ENCODE data around the gene BRME1.

Gene BRME1

DNA sequence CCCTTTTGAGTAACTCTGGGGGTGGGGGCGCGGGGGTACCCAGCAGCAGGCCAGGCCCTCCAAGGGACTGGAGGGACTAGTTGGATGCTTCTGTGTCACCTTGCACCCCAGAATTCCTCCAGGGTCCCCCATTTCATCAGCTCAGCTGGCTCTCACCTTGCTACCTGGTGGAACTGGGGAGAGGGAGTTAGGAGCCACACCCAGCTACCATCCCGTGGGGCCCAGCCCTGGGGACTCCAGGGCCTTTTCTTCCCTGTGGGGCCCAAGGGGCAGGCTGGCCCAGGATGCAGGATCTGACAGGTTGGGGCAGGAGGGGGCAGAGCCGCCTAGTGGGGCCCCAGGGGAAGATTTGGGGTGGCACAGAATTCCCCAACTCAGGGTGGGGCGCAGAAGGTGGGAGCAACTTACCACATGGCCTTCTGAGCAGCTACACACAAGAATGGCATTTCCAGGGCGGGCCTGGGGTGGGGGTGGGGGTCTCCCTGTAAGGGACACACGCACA, 61.7 kb downstream of the BRME1 start:
- DNase-seq, result no peak
- Histone ChIP-seq H3K79me2 (ENCODE audit: insufficient read depth, low read length) (no peaks in the 10 kb centered on the region), H3K9ac (ENCODE audit: low read depth, low read length) (no peak overlapping the region), H3K4me1 (ENCODE audit: insufficient read depth, low read length) (peaks cover 37% of the 10 kb centered on the region), H3K9me3 (ENCODE audit: insufficient read depth, low read length, severe bottlenecking) (no peaks in the 10 kb centered on the region), H3K4me3 (ENCODE audit: low read depth in 1 of 2, low read length in 2 of 2) (no peak overlapping the region), H2AFZ (ENCODE audit: low read depth, low read length) (no peak overlapping the region), H3K36me3 (ENCODE audit: insufficient read depth, low read length) (no peaks in the 10 kb centered on the region), H4K20me1 (ENCODE audit: insufficient read depth, low read length) (no peaks in the 10 kb centered on the region), H3K4me2 (ENCODE audit: insufficient read depth, low read length) (no peak overlapping the region), H3K27ac (ENCODE audit: low read length) (no peak overlapping the region), H3K27me3 (ENCODE audit: insufficient read depth, low read length, poor library complexity) (peaks cover 23% of the 10 kb centered on the region)
- ATAC-seq (ENCODE audit: insufficient read depth, low read depth), result no peak
- TF ChIP-seq EZH2 (IDR thresholded peaks at IDR 0.05; ENCODE audit: borderline replicate concordance, low read depth, low read length, severe bottlenecking), result no peak
- no peak for TF ChIP-seq CTCF (IDR thresholded peaks at IDR 0.05; ENCODE audit: borderline replicate concordance, extremely low read depth, low read length, poor library complexity, severe bottlenecking)

- TF ChIP-seq EZH2 (IDR thresholded peaks at IDR 0.05; ENCODE audit: borderline replicate concordance, low read depth, low read length, severe bottlenecking) (peak; percentile 62), CTCF (IDR thresholded peaks at IDR 0.05; ENCODE audit: borderline replicate concordance, extremely low read depth, low read length, poor library complexity, severe bottlenecking) (no peak)
- peak overlapping the region; percentile 31; the same call in 1 of the 2 replicates for H2AFZ ChIP-seq (ENCODE audit: low read depth, low read length)
- no peak for DNase-seq
Measured at GRCh38 chr19:13843104-13843921, 62.6 kb downstream of the BRME1 start.

DNA sequence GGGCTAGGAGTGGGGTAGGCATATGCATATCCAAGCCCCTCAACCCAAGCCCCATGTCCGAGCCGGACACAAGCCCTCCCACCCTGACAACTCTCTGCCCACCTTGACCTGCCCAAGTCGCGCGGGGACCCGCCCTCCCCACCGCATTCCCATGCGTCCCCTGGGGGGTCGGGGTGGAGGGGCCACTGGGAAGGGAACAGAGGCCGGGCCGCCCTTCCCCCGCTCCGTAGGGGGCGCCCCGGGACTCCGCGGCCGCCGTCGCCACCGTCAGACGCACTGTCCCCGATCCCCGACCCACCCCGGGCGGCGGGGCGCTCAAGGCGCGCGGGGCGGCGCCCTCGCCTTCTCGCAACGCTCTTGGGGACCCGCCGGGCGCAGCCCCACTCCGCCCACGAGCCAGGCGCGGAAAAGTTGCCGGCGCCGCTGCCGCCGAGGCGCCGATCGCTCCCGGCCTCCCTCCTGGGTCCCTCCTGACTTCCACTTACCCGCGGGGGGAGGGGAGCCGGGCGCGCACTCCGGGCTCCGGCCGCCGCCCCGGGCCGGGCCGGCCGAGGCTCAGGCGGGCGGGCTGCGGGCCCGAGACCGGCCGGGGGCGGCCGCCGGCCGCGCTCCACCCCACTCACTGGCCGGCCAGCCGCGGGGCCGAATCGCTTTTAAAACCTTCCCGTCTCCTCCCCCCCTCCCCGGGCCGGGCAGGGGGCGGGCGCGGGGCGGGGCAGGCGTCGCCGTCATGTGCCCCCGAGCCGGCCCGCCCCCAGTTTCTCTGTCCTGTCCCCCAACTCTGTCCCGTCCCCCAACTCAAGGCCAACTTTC, 63.4 kb downstream of the BRME1 start:
- Histone ChIP-seq H2AFZ (ENCODE audit: low read depth, low read length) (peak overlapping the region; percentile 66), H3K79me2 (ENCODE audit: insufficient read depth, low read length) (no peaks in the 10 kb centered on the region), H3K27me3 (ENCODE audit: insufficient read depth, low read length, poor library complexity) (peaks cover 23% of the 10 kb centered on the region), H3K27ac (ENCODE audit: low read length) (no peak overlapping the region), H3K4me3 (ENCODE audit: low read depth in 1 of 2, low read length in 2 of 2) (peak overlapping the region; percentile 11 to 59; a peak in 2 of 4 replicates), H3K4me2 (ENCODE audit: insufficient read depth, low read length) (peak overlapping the region; percentile 82), H3K36me3 (ENCODE audit: insufficient read depth, low read length) (no peaks in the 10 kb centered on the region), H3K4me1 (ENCODE audit: insufficient read depth, low read length) (peaks cover 32% of the 10 kb centered on the region), H3K9ac (ENCODE audit: low read depth, low read length) (peak overlapping the region; percentile 59), H4K20me1 (ENCODE audit: insufficient read depth, low read length) (no peaks in the 10 kb centered on the region), H3K9me3 (ENCODE audit: insufficient read depth, low read length, severe bottlenecking) (no peaks in the 10 kb centered on the region)
- TF ChIP-seq EZH2 (IDR thresholded peaks at IDR 0.05; ENCODE audit: borderline replicate concordance, low read depth, low read length, severe bottlenecking) (peak; percentile 97), CTCF (IDR thresholded peaks at IDR 0.05; ENCODE audit: borderline replicate concordance, extremely low read depth, low read length, poor library complexity, severe bottlenecking) (peak; percentile 28)
- peak; percentile 27; the same call in 2 of the 3 replicates for ATAC-seq (ENCODE audit: insufficient read depth, low read depth)
- DNase-seq, result peak; percentile 42

More at GRCh38 chr19:13843104-13843921, 62.6 kb downstream of the BRME1 start:
- ATAC-seq (ENCODE audit: insufficient read depth, low read depth), result no peak
- no peaks in the 10 kb centered on the region for H3K79me2 ChIP-seq (ENCODE audit: insufficient read depth, low read length)
- H3K36me3 ChIP-seq (ENCODE audit: insufficient read depth, low read length), result no peaks in the 10 kb centered on the region
- H3K9ac ChIP-seq (ENCODE audit: low read depth, low read length), result peak overlapping the region; percentile 59; the same call in 1 of the 2 replicates
- no peaks in the 10 kb centered on the region for H3K9me3 ChIP-seq (ENCODE audit: insufficient read depth, low read length, severe bottlenecking)
- H3K27me3 ChIP-seq (ENCODE audit: insufficient read depth, low read length, poor library complexity), result peaks cover 23% of the 10 kb centered on the region
- H4K20me1 ChIP-seq (ENCODE audit: insufficient read depth, low read length), result no peaks in the 10 kb centered on the region
- H3K4me1 ChIP-seq (ENCODE audit: insufficient read depth, low read length), result peaks cover 37% of the 10 kb centered on the region
- H3K4me3 ChIP-seq (ENCODE audit: low read depth in 1 of 2, low read length in 2 of 2), result peak overlapping the region in 1 of 2 experiments; percentile 59; a peak in 2 of 4 replicates
- H3K27ac ChIP-seq (ENCODE audit: low read length), result no peak overlapping the region
- peak overlapping the region; percentile 82 for H3K4me2 ChIP-seq (ENCODE audit: insufficient read depth, low read length)
